Stimulated activated CD4-positive, alpha-beta T cell treated with anti-CD3 and anti-CD28 coated beads, Interleukin-1b, Interleukin-23, amount 100 ng/mL, for 48 hours (primary cell): ENCODE data around the gene PPP6R1.
"Not testable (repeated sequence)": the region's sequence is repeated elsewhere in the genome, so short reads cannot be mapped to it uniquely, and the experiment has no call there.

ENCODE experiments used
- DNase-seq: peaks from one replicate; pipeline ENCODE4 v3.0.0-alpha.2; 2020

Gene PPP6R1

GRCh38 chr19:55241935-55242464 lies 16.8 kb downstream of the PPP6R1 start:
- DNase-seq, result no peak

GRCh38 chr19:55241143-55241934 lies 17.5 kb downstream of the PPP6R1 start:
- no peak for DNase-seq

DNA sequence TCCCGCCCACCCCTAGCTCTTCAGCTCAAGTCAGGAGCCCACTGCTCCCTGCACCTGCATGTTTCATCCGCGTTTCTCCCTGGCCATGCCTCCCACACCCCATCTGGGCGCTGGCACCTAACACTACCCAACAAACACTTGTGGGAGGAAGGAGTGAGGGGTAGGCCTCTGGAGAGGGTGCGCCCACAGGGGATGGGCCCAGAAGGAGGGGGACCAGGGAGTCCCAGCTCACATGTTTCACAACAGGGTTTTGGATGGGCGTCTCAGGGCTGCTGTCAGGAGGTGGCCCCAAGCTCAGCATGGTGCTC lies 18.1 kb downstream of the PPP6R1 start:
- no peak for DNase-seq

GRCh38 chr19:55239004-55239403 lies 19.8 kb downstream of the PPP6R1 start:
- no peak for DNase-seq

GRCh38 chr19:55238030-55238429 lies 20.8 kb downstream of the PPP6R1 start:
- DNase-seq, result no peak

GRCh38 chr19:55232986-55233385 lies 25.8 kb downstream of the PPP6R1 start:
- DNase-seq, result no peak

GRCh38 chr19:55232286-55232602 lies 26.6 kb downstream of the PPP6R1 start:
- no peak for DNase-seq

GRCh38 chr19:55231391-55232285 lies 27.2 kb downstream of the PPP6R1 start:
- DNase-seq, result no peak

DNA sequence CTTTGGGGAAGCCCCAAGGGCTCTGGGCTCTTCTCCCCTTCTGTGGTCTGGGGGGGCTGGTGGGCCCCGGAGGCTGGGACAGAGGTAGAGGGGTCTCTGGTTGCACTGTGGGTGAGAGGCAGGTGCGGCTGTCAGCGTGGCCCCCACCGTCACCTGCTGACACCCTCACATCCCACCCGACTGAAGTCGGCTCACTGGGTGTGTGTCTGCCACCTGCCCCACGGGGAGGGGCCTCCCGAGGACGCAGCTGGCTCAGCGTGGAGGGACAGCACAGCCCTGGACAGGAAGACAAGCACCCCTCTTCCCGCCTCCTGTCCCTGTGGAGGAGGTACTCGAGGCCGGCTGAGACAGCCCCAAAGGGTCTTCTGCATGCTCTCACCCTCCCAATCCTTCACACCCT lies 28.0 kb downstream of the PPP6R1 start:
- no peak for DNase-seq

- DNase-seq, result no peak
Measured at GRCh38 chr19:55230329-55230728, 28.5 kb downstream of the PPP6R1 start.

DNA sequence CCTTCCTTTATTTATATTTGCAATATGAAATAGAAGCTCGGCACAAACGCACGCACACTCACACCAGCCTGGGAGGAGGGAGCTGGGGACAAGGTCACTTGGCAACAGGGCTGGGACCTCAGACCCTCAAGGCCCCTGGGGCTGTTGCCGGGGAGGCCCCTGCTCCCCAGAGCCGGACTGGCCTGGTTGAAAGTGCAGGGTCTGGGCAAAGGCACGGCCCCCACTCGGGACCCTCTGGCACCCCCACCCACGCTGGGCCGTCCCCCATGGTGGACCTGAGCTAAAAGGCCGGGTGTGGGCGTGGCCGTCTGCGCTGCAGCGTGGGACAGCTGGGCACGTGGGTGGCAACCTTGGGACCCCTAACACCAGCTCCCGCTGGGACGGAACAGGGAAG lies 29.0 kb downstream of the PPP6R1 start:
- no peak for DNase-seq

DNA sequence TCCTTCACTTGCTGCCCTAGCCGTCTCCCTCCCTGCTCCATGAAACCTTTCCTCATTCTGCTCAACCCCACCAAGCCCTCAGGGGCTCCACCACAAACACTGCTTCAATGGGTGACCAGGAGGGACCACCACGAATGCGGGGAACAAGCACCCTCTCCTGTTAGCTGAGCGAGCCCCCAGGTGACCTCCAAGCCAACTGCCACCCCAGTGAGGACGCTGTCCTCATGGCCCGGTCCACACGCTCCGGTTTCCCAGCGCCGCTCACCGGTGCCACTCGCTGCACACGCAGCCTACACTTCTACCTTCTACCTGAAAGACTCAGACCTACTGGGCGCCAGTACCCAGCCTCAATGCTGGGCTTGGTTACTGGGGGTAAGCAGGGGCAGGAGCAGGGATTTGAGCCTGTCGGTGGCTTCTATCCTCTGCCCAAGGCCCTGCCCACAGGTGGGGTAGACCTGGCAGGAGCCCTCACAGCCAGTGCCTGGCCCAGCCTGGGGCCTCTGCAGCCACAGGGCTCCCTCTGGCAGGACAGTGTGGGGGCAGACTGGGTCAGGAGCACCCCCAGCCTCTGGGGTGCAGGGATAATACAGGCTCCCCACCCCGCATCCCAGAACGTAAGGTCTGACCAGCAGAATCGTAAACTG lies 29.6 kb downstream of the PPP6R1 start:
- no peak for DNase-seq

DNA sequence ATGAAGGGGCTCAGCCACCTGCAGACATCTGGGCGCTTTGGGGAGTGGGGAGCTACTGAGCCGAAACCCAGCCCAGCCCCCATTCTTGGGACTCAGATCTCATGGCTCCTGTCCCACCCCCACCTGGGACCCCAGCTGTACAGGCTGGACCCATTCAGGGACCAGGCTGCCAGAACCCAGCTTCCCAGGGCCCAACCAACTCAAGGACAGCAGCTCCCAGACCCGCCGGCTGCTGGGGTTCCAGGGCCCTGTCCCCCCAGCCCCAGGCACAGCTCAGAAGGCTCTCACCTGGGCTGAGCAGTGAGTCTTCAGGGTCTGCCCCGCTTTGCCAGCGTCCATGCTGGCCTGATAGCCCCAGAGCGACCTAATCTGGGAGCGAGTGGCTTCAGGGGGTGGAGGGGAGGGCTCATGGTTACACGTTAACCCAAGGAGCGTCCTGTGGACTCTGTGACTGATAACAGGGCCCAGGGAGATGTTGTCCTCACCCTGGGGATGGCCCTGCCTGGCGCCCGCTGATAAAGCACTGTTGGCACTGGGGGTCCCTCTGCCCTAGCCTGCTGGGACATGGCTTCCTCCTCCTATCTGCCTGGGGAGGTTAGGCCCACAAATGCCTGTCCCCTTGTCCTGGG lies 30.3 kb downstream of the PPP6R1 start, which contains the start of gene TMEM86B:
Gene TMEM86B, minus strand, starts transcription at position 361 of the 629 bp plus-strand sequence. Its CDS starts 22 bp downstream, at position 339.
- DNase-seq, result no peak

DNA sequence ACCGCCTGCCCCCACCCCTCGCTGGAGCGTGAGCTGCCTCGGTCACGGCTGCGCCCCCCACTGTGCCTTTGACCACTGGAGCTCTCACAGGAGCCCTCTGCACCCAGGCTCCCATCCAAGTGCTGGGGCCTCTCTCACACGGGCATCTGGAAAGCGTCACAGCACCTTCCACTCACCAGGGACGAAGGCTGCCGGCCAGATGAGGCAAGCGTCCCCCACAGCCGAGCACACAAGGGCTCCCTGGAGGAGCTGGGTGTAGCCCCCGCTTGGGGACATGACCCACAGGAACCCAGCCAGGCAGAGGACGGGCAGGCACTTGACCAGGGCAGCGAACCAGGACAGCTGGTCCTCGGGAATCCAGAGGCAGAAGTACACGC lies 30.8 kb downstream of the PPP6R1 start:
- DNase-seq, result no peak

- DNase-seq, result no peak
Measured at GRCh38 chr19:55227241-55228014, 31.4 kb downstream of the PPP6R1 start.

GRCh38 chr19:55226788-55227187 lies 32.0 kb downstream of the PPP6R1 start:
- DNase-seq, result no peak

- DNase-seq, result no peak
Measured at GRCh38 chr19:55226273-55226672, 32.5 kb downstream of the PPP6R1 start.

- no peak for DNase-seq
Measured at GRCh38 chr19:55225415-55225958, 33.3 kb downstream of the PPP6R1 start.

- not testable (repeated sequence) for DNase-seq
Measured at GRCh38 chr19:55224679-55225414, 34.0 kb downstream of the PPP6R1 start.

GRCh38 chr19:55224038-55224665 lies 34.7 kb downstream of the PPP6R1 start:
- no peak for DNase-seq
